HPDE6-E6E7 (cell line): Measurements from ENCODE around the gene PHYHD1.

Experiments used
- DNase-seq: peaks from one replicate; pipeline ENCODE4 v3.0.0; 2011; ENCODE audit warnings: missing footprints; ENCODE audit errors: extremely low spot score

The PHYHD1 gene

GRCh38 chr9:128920381-128921058, at the start of gene PHYHD1:
PHYHD1 (plus strand) TSS chr9:128920982; CDS start chr9:128922324, 1,342 bp downstream.
- DNase-seq: no peak

- DNase-seq: no peak
These were observed 42.9 kb upstream of the PHYHD1 start for GRCh38 chr9:128877852-128878251.

- DNase-seq: peak; percentile 80
These were observed 38.7 kb upstream of the PHYHD1 start, which contains the start of the genes KYAT1 and LRRC8A for GRCh38 chr9:128881884-128882676. KYAT1 (minus strand) TSS chr9:128881950; CDS start chr9:128845405, 36,545 bp downstream. LRRC8A (plus strand) TSS chr9:128882133; CDS start chr9:128907165, 25,032 bp downstream.

GRCh38 chr9:128882677-128883603, 37.8 kb upstream of the PHYHD1 start:
- DNase-seq: no peak

GRCh38 chr9:128884164-128884563, 36.6 kb upstream of the PHYHD1 start:
- no peak for DNase-seq

GRCh38 chr9:128885376-128885775, 35.4 kb upstream of the PHYHD1 start:
- DNase-seq: no peak

- DNase-seq: no peak
These were observed 35.0 kb upstream of the PHYHD1 start for GRCh38 chr9:128885798-128886197.

GRCh38 chr9:128886211-128886891, 34.4 kb upstream of the PHYHD1 start:
- DNase-seq: no peak

GRCh38 chr9:128887049-128887448, 33.7 kb upstream of the PHYHD1 start:
- no peak for DNase-seq

GRCh38 chr9:128887914-128888350, 32.9 kb upstream of the PHYHD1 start:
- no peak for DNase-seq

- no peak for DNase-seq
These were observed 29.2 kb upstream of the PHYHD1 start for GRCh38 chr9:128891321-128892220.

GRCh38 chr9:128892221-128892921, 28.4 kb upstream of the PHYHD1 start:
- peak; percentile 93 for DNase-seq

- no peak for DNase-seq
These were observed 27.4 kb upstream of the PHYHD1 start for GRCh38 chr9:128893354-128893753.

GRCh38 chr9:128894764-128895163, 26.0 kb upstream of the PHYHD1 start:
- no peak for DNase-seq

- DNase-seq: no peak
These were observed 25.2 kb upstream of the PHYHD1 start for GRCh38 chr9:128895556-128895955.

GRCh38 chr9:128898382-128898781, 22.4 kb upstream of the PHYHD1 start:
- DNase-seq: no peak

- DNase-seq: no peak
These were observed 21.8 kb upstream of the PHYHD1 start for GRCh38 chr9:128898845-128899565.

GRCh38 chr9:128899566-128900322, 21.0 kb upstream of the PHYHD1 start:
- no peak for DNase-seq
